H1 (cell line): ENCODE results near the gene PCID2. TPM values are rescaled to one million over a fixed set of nuclear protein-coding genes. Genes with fewer than 3 reads are reported as not detected.
"Not testable (repeated sequence)": the region's sequence is repeated elsewhere in the genome, so short reads cannot be mapped to it uniquely, and the experiment has no call there.

Experiments used
- CTCF ChIA-PET: fragments of 300-600 bp; sonication (Branson Sonifier 250); formaldehyde crosslinking; loops from one replicate; lab custom pipeline; 2021; ENCODE audit not compliant: partially characterized antibody; lab: Charles Lee
- POLR2A ChIA-PET: fragments of 300-600 bp; sonication (Branson Sonifier 250); formaldehyde crosslinking; loops from one replicate; lab custom pipeline; 2021; ENCODE audit warnings: inconsistent platforms; ENCODE audit not compliant: partially characterized antibody; lab: Charles Lee
- DNase-seq, 2 experiments: peaks; one replicate each; pipeline versions ENCODE4 v3.0.0 to v3.0.0-alpha.2; 2010 to 2022; ENCODE audit warnings: low spot score in 2 of 2, low read depth in 1 of 2, mixed read lengths in 1 of 2
- FAIRE-seq: peaks from 2 replicates; lab custom pipeline; 2011; peaks lifted over from hg19 to GRCh38; lab: Jason Lieb, UNC
- H2AFZ ChIP-seq: 2 replicates; pipeline ENCODE4 v1.8.1; 2012; ENCODE audit warnings: low read length, inconsistent platforms
- H2AK5ac ChIP-seq: 2 replicates; pipeline ENCODE4 v1.6.1; 2013; ENCODE audit warnings: low read depth, low read length
- H2BK120ac ChIP-seq: replicated peaks from 2 replicates; pipeline ENCODE3; 2013; ENCODE audit warnings: low read depth, low read length, inconsistent platforms
- H2BK12ac ChIP-seq: 2 replicates; pipeline ENCODE4 v1.6.1; 2013; ENCODE audit warnings: low read depth, low read length
- H2BK15ac ChIP-seq: 2 replicates; pipeline ENCODE4 v1.6.1; 2013; ENCODE audit warnings: low read length
- H2BK20ac ChIP-seq: 2 replicates; pipeline ENCODE4 v1.6.1; 2013; ENCODE audit warnings: low read length
- H2BK5ac ChIP-seq: 2 replicates; pipeline ENCODE4 v1.6.1; 2013; ENCODE audit warnings: low read depth, low read length
- H3K14ac ChIP-seq: 2 replicates; pipeline ENCODE4 v1.6.1; 2013; ENCODE audit warnings: inconsistent platforms; ENCODE audit not compliant: insufficient read length
- H3K18ac ChIP-seq: 2 replicates; pipeline ENCODE4 v1.6.1; 2013; ENCODE audit warnings: low read length; ENCODE audit errors: extremely low read depth
- H3K23ac ChIP-seq: 2 replicates; pipeline ENCODE4 v1.6.1; 2013; ENCODE audit warnings: inconsistent platforms; ENCODE audit not compliant: insufficient read length
- H3K23me2 ChIP-seq: 2 replicates; pipeline ENCODE4 v1.6.1; 2013; ENCODE audit warnings: low read depth, low read length
- H3K27ac ChIP-seq: 2 replicates; pipeline ENCODE4 v1.6.1; 2011; ENCODE audit warnings: low read depth, low read length, inconsistent platforms
- H3K27me3 ChIP-seq, 4 experiments: replicated peaks in 1 of 4; 1 replicate in 1 of 4; 2 replicates in 3 of 4; pipeline versions ENCODE4 v1.6.1 to v1.8.1; 2011 to 2013; ENCODE audit warnings: low read length in 3 of 4, mild to moderate bottlenecking in 3 of 4, inconsistent platforms in 2 of 4, mixed read lengths in 2 of 4, moderate library complexity in 1 of 4; ENCODE audit not compliant: control insufficient read depth in 3 of 4, insufficient read depth in 3 of 4; ENCODE audit errors: extremely low read depth in 1 of 4
- H3K36me3 ChIP-seq, 4 experiments: 2 replicates each; pipeline versions ENCODE4 v1.6.1 to v1.8.1; 2011 to 2013; ENCODE audit warnings: mild to moderate bottlenecking in 4 of 4, low read length in 3 of 4, moderate library complexity in 2 of 4, control low read depth in 1 of 4, inconsistent platforms in 1 of 4; ENCODE audit not compliant: insufficient read depth in 4 of 4, control insufficient read depth in 2 of 4
- H3K4ac ChIP-seq: replicated peaks from 2 replicates; pipeline ENCODE3; 2013; ENCODE audit warnings: low read length, low read depth, mixed read lengths, inconsistent platforms; ENCODE audit not compliant: insufficient read length
- H3K4me1 ChIP-seq, 4 experiments: replicated peaks in 1 of 4; 1 replicate in 1 of 4; 2 replicates in 3 of 4; pipeline versions ENCODE4 v1.6.1 to v1.8.1; 2011 to 2013; ENCODE audit warnings: low read length in 3 of 4, inconsistent platforms in 2 of 4, mixed read lengths in 1 of 4; ENCODE audit not compliant: insufficient read depth in 4 of 4, control insufficient read depth in 3 of 4
- H3K4me2 ChIP-seq, 2 experiments: 2 replicates each; pipeline versions ENCODE4 v1.6.1 to v1.8.1; 2011 to 2013; ENCODE audit warnings: low read depth in 2 of 2, low read length in 2 of 2, control low read depth in 1 of 2, inconsistent platforms in 1 of 2, mild to moderate bottlenecking in 1 of 2; ENCODE audit not compliant: insufficient read depth in 1 of 2
- H3K4me3 ChIP-seq, 4 experiments: fragments of 200-600, 300-600 bp in 1 of 4; sonication (generic), shearing (Covaris generic), sonication (Bioruptor Twin) in 1 of 4; 2 replicates each; pipeline versions ENCODE4 v1.5.1 to v1.8.1; 2011 to 2016; ENCODE audit warnings: low read length in 4 of 4, low read depth in 3 of 4, control low read depth in 2 of 4, inconsistent platforms in 2 of 4, mild to moderate bottlenecking in 2 of 4, mixed read lengths in 1 of 4, moderate library complexity in 1 of 4; ENCODE audit not compliant: insufficient read depth in 2 of 4; ENCODE audit errors: extremely low read depth in 1 of 4
- H3K56ac ChIP-seq: replicated peaks from 2 replicates; pipeline ENCODE3; 2013; ENCODE audit warnings: low read depth, mild to moderate bottlenecking, mixed read lengths, low read length, inconsistent platforms; ENCODE audit not compliant: insufficient read length
- H3K79me1 ChIP-seq: 2 replicates; pipeline ENCODE4 v1.6.1; 2013; ENCODE audit warnings: low read depth, low read length, control low read depth
- H3K79me2 ChIP-seq, 2 experiments: 2 replicates each; pipeline versions ENCODE4 v1.6.1 to v1.8.1; 2012 to 2013; ENCODE audit warnings: low read length in 2 of 2, mild to moderate bottlenecking in 2 of 2, inconsistent platforms in 1 of 2; ENCODE audit not compliant: insufficient read depth in 2 of 2, control insufficient read depth in 1 of 2
- H3K9ac ChIP-seq, 4 experiments: replicated peaks in 1 of 4; 1 replicate in 1 of 4; 2 replicates in 3 of 4; pipeline versions ENCODE4 v1.6.1 to v1.8.1; 2011 to 2013; ENCODE audit warnings: low read depth in 3 of 4, low read length in 3 of 4, control low read depth in 2 of 4, mild to moderate bottlenecking in 2 of 4, moderate library complexity in 2 of 4, inconsistent platforms in 1 of 4; ENCODE audit errors: extremely low read depth in 1 of 4
- H3K9me3 ChIP-seq, 2 experiments: 2 replicates each; pipeline versions ENCODE4 v1.6.1 to v1.8.1; 2012 to 2013; ENCODE audit warnings: mild to moderate bottlenecking in 2 of 2, moderate library complexity in 2 of 2, control low read depth in 1 of 2, inconsistent platforms in 1 of 2, low read depth in 1 of 2, low read length in 1 of 2, mixed read lengths in 1 of 2; ENCODE audit not compliant: insufficient read depth in 2 of 2
- H4K20me1 ChIP-seq, 2 experiments: replicated peaks in 1 of 2; 2 replicates each; pipeline versions ENCODE3 to v1.8.1; 2011 to 2013; ENCODE audit warnings: inconsistent platforms in 2 of 2, low read length in 2 of 2, mild to moderate bottlenecking in 1 of 2; ENCODE audit not compliant: insufficient read depth in 2 of 2, control insufficient read depth in 1 of 2
- H4K5ac ChIP-seq: 2 replicates; pipeline ENCODE4 v1.6.1; 2013; ENCODE audit warnings: low read length, low read depth, mixed read lengths, inconsistent platforms; ENCODE audit not compliant: insufficient read length
- H4K8ac ChIP-seq: 2 replicates; pipeline ENCODE4 v1.8.0; 2013; ENCODE audit warnings: mild to moderate bottlenecking, moderate library complexity, low read length, inconsistent platforms; ENCODE audit not compliant: insufficient read depth; ENCODE audit errors: extremely low read depth
- H4K91ac ChIP-seq: replicated peaks from 2 replicates; pipeline ENCODE3; 2013; ENCODE audit warnings: low read length, mixed read lengths, inconsistent platforms; ENCODE audit not compliant: insufficient read length
- FOSL1 ChIP-seq: IDR thresholded peaks from 2 replicates; pipeline ENCODE4 v1.6.1; 2011; ENCODE audit warnings: mild to moderate bottlenecking, low read depth, low read length, moderate library complexity; ENCODE audit not compliant: insufficient read depth
- GTF2F1 ChIP-seq: IDR thresholded peaks from 2 replicates; pipeline ENCODE4 v1.6.1; 2012; ENCODE audit warnings: low read depth, low read length, improper control_type of control experiment, borderline replicate concordance
- HDAC6 ChIP-seq: IDR thresholded peaks from one replicate; pipeline ENCODE4 v1.7.1; 2012; ENCODE audit warnings: low read depth, mild to moderate bottlenecking, inconsistent platforms, low read length, moderate library complexity
- RAD21 ChIP-seq, 2 experiments: IDR thresholded peaks in 1 of 2; conservative IDR thresholded peaks in 1 of 2; 2 replicates each; pipeline ENCODE4 v1.6.1; 2011; ENCODE audit warnings: low read depth in 2 of 2, low read length in 2 of 2, improper control_type of control experiment in 1 of 2, inconsistent platforms in 1 of 2, mild to moderate bottlenecking in 1 of 2, moderate library complexity in 1 of 2
- TCF12 ChIP-seq: IDR thresholded peaks from 2 replicates; pipeline ENCODE4 v1.6.1; 2011; ENCODE audit warnings: low read depth, mild to moderate bottlenecking, low read length
- TEAD4 ChIP-seq: IDR thresholded peaks from 2 replicates; pipeline ENCODE4 v1.6.1; 2012; ENCODE audit warnings: low read depth, low read length, inconsistent platforms, mixed read lengths
- WGBS, 2 experiments: shearing (Covaris generic) in 1 of 2; methylation state at CpG; one replicate each; pipeline versions ENCODE4 v1.1.6 to v1.1.7; 2013 to 2015; ENCODE audit warnings: low lambda C conversion rate in 2 of 2, mixed read lengths in 2 of 2, inconsistent platforms in 1 of 2, low coverage in 1 of 2, missing lambda C conversion rate in 1 of 2; ENCODE audit not compliant: insufficient replicate concordance in 2 of 2, insufficient coverage in 1 of 2, insufficient read length in 1 of 2; ENCODE audit errors: extremely low coverage in 1 of 2, missing lambda C conversion rate in 1 of 2; 5-methylcytosine and 5-hydroxymethylcytosine counted together
- polyA plus RNA-seq, 7 experiments: library from polyadenylated mRNA; depleted of rRNA in 3 of 7; stranded (reverse) in 5 of 7; unstranded in 2 of 7; fragments of >200 nt in 5 of 7; fragments of 200-250 nt in 2 of 7; gene quantifications; 1 replicate in 5 of 7; 2 replicates in 1 of 7; 4 replicates in 1 of 7; pipeline versions ENCODE4 v1.2.1 to v1.2.3, GENCODE V29; 2011 to 2013; ENCODE audit warnings: missing spikeins in 2 of 7, mixed read lengths in 2 of 7
- total RNA-seq: library from RNA; stranded (reverse); fragmentation: NEBNext Ultra II Directional; extraction: Animal tissue kit (Norgen Biotek cat#: 25700); gene quantifications from 2 replicates; pipeline ENCODE4 v1.2.1, GENCODE V29; 2021

PCID2 gene
- total and polyA plus RNA-seq, 2 of the 8 experiments (the other 6 are each of a cell fraction or from before 2014, with no cell fraction given), result 72.4 to 72.8 TPM

- TF ChIP-seq RAD21 (IDR thresholded peaks at IDR 0.05 in 1 of 2, conservative IDR thresholded peaks at IDR 0.05 in 1 of 2; ENCODE audit: low read depth in 2 of 2, low read length in 2 of 2), result no peak
- TF ChIP-seq TCF12, result no peak
- TF ChIP-seq HDAC6, result no peak
- no peak for TF ChIP-seq TEAD4
- TF ChIP-seq FOSL1, result no peak
- no peak for TF ChIP-seq GTF2F1
These were observed 35.4 kb upstream of the PCID2 start (continued) for GRCh38 chr13:113243847-113244246.

DNA sequence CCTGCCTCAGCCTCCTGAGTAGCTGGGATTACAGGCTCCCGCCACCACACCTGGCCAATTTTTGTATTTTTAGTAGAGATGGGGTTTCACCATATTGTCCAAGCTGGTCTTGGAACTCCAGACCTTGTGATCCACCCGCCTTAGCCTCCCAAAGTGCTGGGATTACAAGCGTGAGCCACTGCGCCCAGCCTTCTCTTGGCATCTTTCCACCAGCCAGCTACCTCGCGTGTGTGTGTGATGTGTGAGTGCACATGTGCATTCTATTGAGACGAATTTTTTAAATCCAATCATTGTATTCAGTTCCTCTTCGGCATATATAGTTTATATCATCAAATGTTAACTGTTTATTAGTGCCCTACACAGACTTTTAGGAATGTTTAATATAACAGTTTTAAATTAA, 33.2 kb upstream of the PCID2 start:
- H3K18ac ChIP-seq, H2BK12ac ChIP-seq, H3K23ac ChIP-seq, H3K4ac ChIP-seq, H4K20me1 ChIP-seq, DNase-seq, H2AFZ ChIP-seq, H3K9ac ChIP-seq, H2BK120ac ChIP-seq, H3K14ac ChIP-seq, H2BK15ac ChIP-seq, H3K23me2 ChIP-seq, H3K4me3 ChIP-seq, H3K27me3 ChIP-seq, H4K8ac ChIP-seq, H3K27ac ChIP-seq, H2AK5ac ChIP-seq, H2BK5ac ChIP-seq, H4K91ac ChIP-seq, H3K9me3 ChIP-seq, H4K5ac ChIP-seq, H3K79me2 ChIP-seq, H3K4me1 ChIP-seq, H2BK20ac ChIP-seq, H3K4me2 ChIP-seq, H3K79me1 ChIP-seq, FAIRE-seq, H3K56ac ChIP-seq: not testable (repeated sequence)
- ChIA-PET CTCF (interaction anchor here (0.7 to 1.4 kb wide), 3 partner anchors 15 to 210 kb away, joined by 3 to 5 read pairs (median 5); no protein-coding TSS in a partner anchor), POLR2A (interaction anchor here (0.8 to 1.5 kb wide), 4 partner anchors 9 to 122 kb away, joined by 3 to 5 read pairs (median 4); partner anchors contain the start of genes CUL4A and PCID2)
- peaks cover 20 to 60% (median 39%) of the 10 kb centered on the region in 4 experiments for H3K36me3 ChIP-seq
- 91% methylated on average over 8 of the region's 8 CpGs; no CpG with 5 or more reads in 1 of the 2 experiments for WGBS, 2 experiments
